Ascending aorta (tissue), 2 donors: ENCODE data around the gene ZBTB7C. TPM values are rescaled to one million over a fixed set of nuclear protein-coding genes. Genes with fewer than 3 reads are reported as not detected.
A peak's percentile ranks its signal among the peaks of the same experiment; 100 is the strongest.

Experiments used
- DNase-seq, 2 donors: peaks; one replicate each; pipeline ENCODE4 v3.0.0-alpha.2; 2019; ENCODE audit warnings: low spot score in 2 of 2
- H3K27ac ChIP-seq, 2 donors: fragments of 200-600 bp; sonication (generic); one replicate each; pipeline ENCODE4 v1.5.1; 2016 to 2017; ENCODE audit warnings: mild to moderate bottlenecking in 1 of 2
- H3K27me3 ChIP-seq: fragments of 200-600 bp; sonication (generic); one replicate; pipeline ENCODE4 v1.5.1; 2017
- H3K36me3 ChIP-seq, 2 donors: fragments of 200-600 bp; sonication (generic); one replicate each; pipeline ENCODE4 v1.5.1; 2016
- H3K4me1 ChIP-seq, 2 donors: fragments of 200-600 bp; sonication (generic); one replicate each; pipeline ENCODE4 v1.5.1; 2016 to 2017; ENCODE audit warnings: mild to moderate bottlenecking in 1 of 2
- H3K4me3 ChIP-seq, 2 donors: fragments of 200-600 bp; sonication (generic); one replicate each; pipeline ENCODE4 v1.5.1; 2016 to 2017; ENCODE audit warnings: mild to moderate bottlenecking in 1 of 2
- H3K9me3 ChIP-seq, 2 donors: fragments of 200-600 bp; sonication (generic); one replicate each; pipeline ENCODE4 v1.5.1; 2016
- intact Hi-C: fragments of 100-400 bp; cut with DNase I; formaldehyde crosslinking; loops from one replicate; pipeline ENCODE4 v1.15.1; 2023
- total RNA-seq: library from RNA; depleted of rRNA; stranded (reverse); fragments of >200 nt; gene quantifications from one replicate; pipeline ENCODE4 v1.1.0, GENCODE V29; 2016
- TF ChIP-seq, protein P1 (sequence below), 3 experiments: fragments of 200-600 bp in 2 of 3; fragments of 450-650 bp in 1 of 3; sonication (generic) in 2 of 3; IDR thresholded peaks; one replicate each; pipeline ENCODE4 v1.5.1; 2016 to 2019; ENCODE audit warnings: antibody characterized with exemption in 3 of 3, mild to moderate bottlenecking in 1 of 3, moderate library complexity in 1 of 3

The ZBTB7C gene
- total RNA-seq, 1 donor from 2014 or later: 8.1 TPM

DNA sequence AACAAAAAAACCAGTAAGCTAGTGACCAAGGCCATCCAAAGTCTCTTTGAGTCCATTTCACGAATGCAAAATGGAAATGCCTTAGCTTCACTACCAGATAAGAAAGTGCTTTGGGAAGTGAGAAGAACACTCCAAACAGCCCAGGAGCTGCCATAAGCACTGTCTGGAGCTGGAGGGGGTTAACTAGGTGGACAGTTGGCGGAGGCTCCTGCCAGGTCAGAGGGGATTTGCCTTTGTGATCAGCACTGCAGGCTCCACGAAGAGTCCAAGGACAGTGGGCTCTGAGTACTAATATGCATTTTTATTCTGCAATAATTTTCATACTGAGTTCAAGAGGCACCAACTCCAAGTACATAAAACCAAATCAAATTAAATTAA lies 245.5 kb downstream of the ZBTB7C start:
- peak overlapping the region; percentile 20 to 86 for H3K27ac ChIP-seq
- DNase-seq: peak in 1 of 2 donors; percentile 11
- no peaks in the 10 kb centered on the region for H3K36me3 ChIP-seq
- no peaks in the 10 kb centered on the region for H3K27me3 ChIP-seq
- no peaks in the 10 kb centered on the region for H3K9me3 ChIP-seq
- TF ChIP-seq, protein P1, sequence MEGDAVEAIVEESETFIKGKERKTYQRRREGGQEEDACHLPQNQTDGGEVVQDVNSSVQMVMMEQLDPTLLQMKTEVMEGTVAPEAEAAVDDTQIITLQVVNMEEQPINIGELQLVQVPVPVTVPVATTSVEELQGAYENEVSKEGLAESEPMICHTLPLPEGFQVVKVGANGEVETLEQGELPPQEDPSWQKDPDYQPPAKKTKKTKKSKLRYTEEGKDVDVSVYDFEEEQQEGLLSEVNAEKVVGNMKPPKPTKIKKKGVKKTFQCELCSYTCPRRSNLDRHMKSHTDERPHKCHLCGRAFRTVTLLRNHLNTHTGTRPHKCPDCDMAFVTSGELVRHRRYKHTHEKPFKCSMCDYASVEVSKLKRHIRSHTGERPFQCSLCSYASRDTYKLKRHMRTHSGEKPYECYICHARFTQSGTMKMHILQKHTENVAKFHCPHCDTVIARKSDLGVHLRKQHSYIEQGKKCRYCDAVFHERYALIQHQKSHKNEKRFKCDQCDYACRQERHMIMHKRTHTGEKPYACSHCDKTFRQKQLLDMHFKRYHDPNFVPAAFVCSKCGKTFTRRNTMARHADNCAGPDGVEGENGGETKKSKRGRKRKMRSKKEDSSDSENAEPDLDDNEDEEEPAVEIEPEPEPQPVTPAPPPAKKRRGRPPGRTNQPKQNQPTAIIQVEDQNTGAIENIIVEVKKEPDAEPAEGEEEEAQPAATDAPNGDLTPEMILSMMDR (IDR thresholded peaks at IDR 0.05): no peak
- intact Hi-C loops: loop anchor here (5.0 kb wide), 5 partner anchors 131 to 374 kb away; partner anchors contain the start of genes CTIF and SMAD2
- no peak overlapping the region for H3K4me3 ChIP-seq
- peaks cover 2 to 12% of the 10 kb centered on the region in 2 donors for H3K4me1 ChIP-seq

DNA sequence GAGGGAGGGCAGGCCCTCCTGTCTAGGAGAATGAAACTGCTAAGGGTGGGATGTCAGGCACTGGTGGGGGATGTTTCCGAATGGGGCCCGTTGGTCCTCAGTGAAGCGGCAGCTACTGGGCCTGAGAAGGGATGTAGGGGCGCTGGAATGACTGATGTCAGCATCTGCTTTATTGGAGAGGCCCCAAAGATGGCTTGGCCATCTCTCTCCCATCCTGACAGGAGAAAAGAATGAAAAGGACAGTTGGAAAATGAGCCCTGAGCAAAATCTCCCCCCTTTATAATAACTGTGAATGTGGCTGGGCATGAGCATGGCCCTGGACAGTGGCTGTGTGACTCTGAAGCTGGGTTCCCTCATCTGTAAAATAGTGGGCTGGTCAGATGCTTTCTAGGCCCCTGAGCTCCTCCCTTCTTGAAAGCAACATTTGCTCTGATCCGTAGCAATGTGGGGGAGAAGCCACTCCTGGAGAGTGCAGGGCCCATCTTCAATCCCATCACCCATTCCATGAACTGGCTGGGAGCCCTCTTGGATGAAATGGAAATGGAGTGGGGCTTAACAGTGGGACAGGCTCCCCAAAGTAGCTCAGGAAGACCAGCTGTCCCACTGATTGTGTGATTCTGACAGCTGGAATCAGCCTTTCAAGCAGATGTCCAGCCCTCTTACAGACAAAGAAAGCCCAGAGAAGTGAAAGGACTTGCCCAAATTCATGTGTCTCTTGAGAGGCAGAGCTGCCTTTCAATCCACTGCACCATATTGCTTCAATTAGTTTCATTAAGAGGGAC lies 246.0 kb downstream of the ZBTB7C start:
- Histone ChIP-seq H3K4me1 (peaks cover 2 to 12% of the 10 kb centered on the region in 2 donors), H3K4me3 (no peak overlapping the region), H3K9me3 (no peaks in the 10 kb centered on the region), H3K27ac (peak overlapping the region; percentile 86 to 94), H3K36me3 (no peaks in the 10 kb centered on the region), H3K27me3 (no peaks in the 10 kb centered on the region)
- peak in 1 of 2 donors; percentile 40 for DNase-seq
- intact Hi-C loops: loop anchor here (5.0 kb wide), 5 partner anchors 131 to 374 kb away; partner anchors contain the start of genes CTIF and SMAD2
- TF ChIP-seq, protein P1 (IDR thresholded peaks at IDR 0.05): no peak

DNA sequence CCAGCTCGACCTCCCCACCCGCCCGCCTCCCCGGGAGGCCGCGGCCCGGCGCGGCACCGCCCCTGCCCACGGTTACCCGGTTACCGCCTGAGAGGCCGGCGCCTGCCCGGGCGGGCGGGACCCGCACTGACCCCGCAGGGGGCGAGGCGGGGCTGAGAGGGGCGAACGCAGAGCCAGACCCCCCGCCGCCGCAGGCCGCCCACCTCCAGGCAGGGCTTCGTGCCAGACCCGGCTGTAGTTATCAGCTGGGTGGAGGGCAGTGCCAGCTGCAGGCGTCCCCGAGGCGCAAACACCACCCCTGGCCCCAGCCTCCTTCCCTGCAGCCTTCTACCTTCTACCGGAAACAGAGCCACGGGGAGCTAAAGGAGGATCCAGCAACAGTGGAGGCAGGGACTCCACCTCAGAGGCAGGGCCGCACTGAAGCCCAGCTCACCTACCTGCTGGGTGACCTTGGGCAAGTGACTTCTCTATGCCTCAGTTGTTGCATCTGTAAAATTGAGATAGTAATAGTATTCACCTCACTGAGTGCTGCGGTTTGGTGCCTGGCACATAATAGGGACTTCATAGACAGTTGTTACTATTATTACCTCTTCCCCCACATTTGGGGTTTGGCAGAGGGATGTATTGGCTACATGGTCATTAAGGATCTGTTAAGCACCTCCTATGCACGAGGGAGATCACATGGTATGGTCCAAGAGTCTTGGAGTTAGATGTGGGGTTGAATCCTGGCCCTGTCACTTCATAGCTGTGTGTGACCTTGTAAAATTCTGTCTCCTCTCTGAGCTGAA lies 247.1 kb downstream of the ZBTB7C start:
- TF ChIP-seq, protein P1 (IDR thresholded peaks at IDR 0.05): no peak
- intact Hi-C loops: loop anchor here (1.0 to 5.0 kb wide), 7 partner anchors 9 to 375 kb away; partner anchors contain the start of genes CTIF and SMAD2
- H3K27ac ChIP-seq: peak overlapping the region; percentile 86 to 94

DNA sequence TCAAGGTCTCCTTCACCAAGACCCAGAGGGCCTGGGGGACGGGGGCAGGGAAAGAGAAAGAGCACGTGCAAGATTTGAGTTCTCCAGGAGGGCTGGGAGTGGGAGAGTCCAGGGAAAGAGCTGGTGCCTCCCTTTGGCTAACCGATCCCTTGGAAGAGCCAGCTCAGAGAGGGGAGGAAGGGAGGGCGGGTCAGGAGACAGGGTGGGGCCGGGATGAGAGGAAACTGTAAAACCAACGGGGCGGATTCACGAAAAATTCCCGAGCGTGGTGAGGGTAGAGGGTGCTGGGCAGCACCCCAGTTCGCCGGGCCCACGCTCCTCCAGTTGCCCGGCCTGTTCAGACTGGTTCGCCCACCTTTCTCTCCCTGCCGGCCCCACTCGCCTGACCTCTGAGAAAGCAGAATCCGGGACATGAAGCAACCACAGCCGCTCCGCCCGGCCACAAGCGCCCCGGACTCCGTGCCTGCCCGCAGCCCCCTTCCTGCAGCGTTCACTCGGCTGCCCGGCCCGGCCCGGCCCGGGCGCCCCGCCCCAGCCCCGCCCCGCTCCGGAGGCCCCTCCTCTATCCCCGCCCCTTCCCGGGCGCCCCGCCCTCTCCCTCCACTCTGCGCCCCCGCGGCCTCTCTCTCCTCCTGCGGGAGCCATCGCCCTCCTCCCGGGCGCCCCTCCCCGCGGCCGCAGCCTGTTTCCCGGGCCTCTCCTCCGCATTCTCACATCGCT lies 247.8 kb downstream of the ZBTB7C start:
- Histone ChIP-seq H3K36me3 (no peaks in the 10 kb centered on the region), H3K27me3 (no peaks in the 10 kb centered on the region), H3K4me1 (peaks cover 2 to 12% of the 10 kb centered on the region in 2 donors), H3K9me3 (no peaks in the 10 kb centered on the region), H3K4me3 (peak overlapping the region; percentile 67 to 93), H3K27ac (peak overlapping the region; percentile 86 to 94)
- intact Hi-C loops: loop anchor here (1.0 to 5.0 kb wide), 7 partner anchors 8 to 376 kb away; partner anchors contain the start of genes CTIF and SMAD2
- TF ChIP-seq, protein P1 (IDR thresholded peaks at IDR 0.05): no peak
- DNase-seq: peak in 1 of 2 donors; percentile 88

More for the DNA sequence above, 247.1 kb downstream of the ZBTB7C start:
- H3K4me3 ChIP-seq: peak overlapping the region; percentile 67 to 93
- H3K36me3 ChIP-seq: no peaks in the 10 kb centered on the region
- no peak for DNase-seq
- no peaks in the 10 kb centered on the region for H3K9me3 ChIP-seq
- peaks cover 2 to 12% of the 10 kb centered on the region in 2 donors for H3K4me1 ChIP-seq
- H3K27me3 ChIP-seq: no peaks in the 10 kb centered on the region

DNA sequence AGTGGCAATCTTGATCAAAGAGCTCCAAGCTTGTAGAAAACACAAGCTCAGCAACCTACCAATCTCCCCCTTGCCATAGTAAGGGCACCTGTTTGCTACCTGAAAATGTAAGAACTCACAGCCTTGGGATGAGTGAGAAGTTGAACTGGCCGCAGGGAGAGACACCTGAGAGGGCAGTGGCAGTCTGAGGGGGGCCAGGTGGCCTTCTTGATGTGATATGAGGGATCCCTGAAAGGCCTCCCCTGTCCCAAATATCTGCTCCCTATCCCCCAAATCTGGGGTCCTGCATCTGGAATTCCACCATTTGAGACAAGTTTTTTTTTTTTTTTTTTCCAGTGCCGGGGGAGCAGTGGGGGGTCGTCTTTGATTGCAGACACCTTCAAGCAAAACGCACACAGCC lies 248.6 kb downstream of the ZBTB7C start:
- H3K4me1 ChIP-seq: peaks cover 2 to 12% of the 10 kb centered on the region in 2 donors
- peak in 1 of 2 donors; percentile 54 for DNase-seq
- TF ChIP-seq, protein P1 (IDR thresholded peaks at IDR 0.05): no peak
- peak overlapping the region; percentile 67 to 93 for H3K4me3 ChIP-seq
- H3K27me3 ChIP-seq: no peaks in the 10 kb centered on the region
- no peaks in the 10 kb centered on the region for H3K36me3 ChIP-seq
- intact Hi-C loops: loop anchor here (1.0 to 5.0 kb wide), 7 partner anchors 7 to 377 kb away; partner anchors contain the start of genes CTIF and SMAD2
- no peaks in the 10 kb centered on the region for H3K9me3 ChIP-seq
- H3K27ac ChIP-seq: peak overlapping the region; percentile 86 to 94
